CD4-positive, alpha-beta T cell treated with Interleukin-17A for 1 hour (primary cell): ENCODE data around the gene TBC1D22A.

Experiments
- DNase-seq: peaks from one replicate; pipeline ENCODE4 v3.0.0-alpha.2; 2020

The TBC1D22A gene

DNA sequence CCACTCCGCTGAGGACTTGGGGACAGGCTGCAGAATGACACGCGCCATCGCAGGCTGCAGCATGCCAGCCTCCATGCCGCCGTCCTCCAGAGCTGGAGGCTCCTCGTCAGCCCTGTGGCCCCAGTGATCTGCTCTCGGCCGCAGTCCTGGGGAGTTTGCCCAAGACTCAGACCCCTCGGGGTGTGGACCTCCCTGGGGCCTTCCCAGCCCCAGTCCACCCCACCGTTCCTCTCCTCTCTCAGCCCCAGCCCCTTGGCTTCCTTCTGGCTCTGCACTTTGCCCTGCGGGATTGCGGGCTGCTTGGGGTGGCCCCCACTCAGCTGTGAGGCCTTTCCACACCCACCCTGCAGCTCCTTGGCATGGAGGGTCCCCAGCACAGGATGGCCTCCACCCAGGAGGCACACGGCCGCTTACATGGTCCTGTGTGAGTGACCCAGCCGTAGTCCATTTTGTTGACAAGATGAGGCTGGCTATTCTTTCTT, 414.9 kb downstream of the TBC1D22A start:
- DNase-seq, result no peak

DNA sequence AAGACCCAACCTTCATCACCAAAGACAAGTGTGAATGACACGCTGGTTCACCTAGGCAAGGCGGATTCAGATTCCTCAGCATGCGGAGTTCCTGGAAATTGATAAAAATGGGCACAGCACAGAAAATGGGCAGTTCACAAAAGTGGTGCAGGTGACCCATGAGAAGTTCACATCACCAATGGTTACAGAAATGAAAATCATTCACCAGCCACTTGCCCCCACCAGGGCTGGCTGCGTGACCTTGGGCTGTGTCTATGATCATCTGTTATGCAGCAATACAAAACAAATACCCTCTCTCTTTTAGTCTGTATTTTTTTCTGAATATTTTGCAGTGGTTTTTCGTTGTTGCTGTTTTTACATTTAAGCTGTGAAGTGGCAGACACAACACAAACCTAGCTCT, 415.9 kb downstream of the TBC1D22A start:
- no peak for DNase-seq

DNA sequence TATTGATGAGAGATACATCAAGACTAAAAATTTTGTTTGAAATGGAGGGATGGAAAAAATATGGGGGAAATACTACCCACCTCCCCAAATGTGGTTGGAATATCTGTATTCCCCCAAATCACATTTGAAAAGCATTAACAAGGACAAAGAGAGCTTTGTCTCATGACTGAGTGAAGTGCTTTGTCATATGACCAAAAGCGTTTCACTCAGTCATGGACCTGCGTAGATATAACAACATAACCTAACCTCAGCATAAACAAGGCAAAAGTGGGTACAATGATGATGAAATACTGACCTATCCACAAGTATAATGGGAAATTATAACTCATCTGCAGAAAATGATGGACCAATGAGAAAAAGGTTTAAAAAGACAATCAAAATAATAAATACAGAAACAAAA, 418.3 kb downstream of the TBC1D22A start:
- no peak for DNase-seq

DNA sequence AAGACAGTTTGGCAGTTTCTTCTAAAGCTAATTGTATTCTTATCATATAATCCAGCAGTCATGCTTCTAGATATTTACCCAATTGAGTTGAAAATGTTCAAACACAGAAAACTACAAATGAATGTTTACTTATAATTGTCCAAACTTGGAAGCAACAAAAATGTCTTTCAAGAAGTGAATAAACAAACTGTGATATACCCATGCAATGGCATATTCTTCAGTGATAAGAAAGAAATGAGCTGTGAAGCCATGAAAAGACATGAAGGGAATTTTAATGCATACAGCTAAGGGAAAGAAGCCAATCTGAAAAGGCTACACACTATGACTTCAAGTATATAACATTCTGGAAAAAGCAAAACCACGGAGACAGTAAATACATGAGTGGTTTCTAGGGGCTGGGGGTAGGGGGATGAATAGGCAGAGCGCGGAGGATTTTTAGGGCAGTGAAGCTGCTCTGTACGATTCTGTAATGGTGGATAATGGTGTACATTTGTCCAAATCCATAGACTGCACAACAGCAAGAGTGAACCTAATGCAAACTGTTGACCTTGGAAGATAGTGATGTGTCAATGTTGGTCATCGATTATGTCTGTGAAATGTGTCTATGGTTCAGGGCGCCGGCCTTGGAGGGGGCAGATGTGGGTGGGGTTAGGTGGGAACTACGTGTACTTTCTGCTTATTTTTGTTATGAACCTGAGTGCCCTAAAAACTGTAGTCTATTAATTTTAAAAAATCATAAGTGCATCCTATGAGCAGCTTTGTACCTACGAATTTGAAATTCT, 424.9 kb downstream of the TBC1D22A start:
- DNase-seq, result no peak

- no peak for DNase-seq
Measured at GRCh38 chr22:47188261-47189055, 426.0 kb downstream of the TBC1D22A start.

- DNase-seq, result no peak
Measured at GRCh38 chr22:47189056-47189916, 426.8 kb downstream of the TBC1D22A start.

GRCh38 chr22:47190276-47190956, 428.0 kb downstream of the TBC1D22A start:
- DNase-seq, result no peak

- no peak for DNase-seq
Measured at GRCh38 chr22:47190957-47191670, 428.7 kb downstream of the TBC1D22A start.

GRCh38 chr22:47191671-47192650, 429.5 kb downstream of the TBC1D22A start:
- no peak for DNase-seq

DNA sequence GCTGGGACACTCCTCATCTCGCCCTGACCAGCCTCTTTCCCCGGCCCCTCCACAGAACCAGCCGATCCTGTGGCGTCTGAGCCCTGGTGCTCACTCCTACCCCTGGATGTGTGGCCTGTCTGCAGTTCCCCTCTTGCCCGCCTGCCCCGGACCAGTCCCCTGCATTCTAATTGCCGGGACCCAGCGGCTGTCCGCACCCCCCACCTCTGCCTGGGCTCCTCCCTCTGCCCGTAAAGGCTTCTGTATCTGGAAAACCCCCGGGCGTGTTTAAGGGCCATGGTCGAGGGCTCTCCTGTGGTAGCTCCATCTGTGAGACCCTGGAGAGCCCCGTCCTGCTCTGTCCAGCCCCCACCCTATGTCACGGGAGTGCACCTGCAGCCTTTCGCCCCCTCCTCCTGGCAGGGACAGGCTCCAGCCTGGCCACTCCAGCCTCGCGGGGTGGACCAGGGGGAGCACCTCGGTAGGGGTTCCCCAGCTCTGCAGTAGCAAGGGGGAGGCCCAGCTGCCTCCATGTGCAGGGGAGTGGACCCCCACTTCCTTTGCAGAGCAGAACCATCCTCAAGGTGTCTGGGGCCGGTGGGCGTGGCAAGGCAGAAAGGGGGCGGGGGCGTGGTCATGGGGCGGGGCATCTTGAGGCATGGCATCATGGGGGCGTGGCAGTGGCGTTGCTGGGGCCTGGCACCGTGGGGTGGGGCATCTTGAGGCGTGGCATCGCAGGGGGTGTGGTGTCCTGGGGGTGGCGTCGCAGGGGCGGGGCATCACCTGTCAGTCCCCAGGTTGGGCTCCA, 430.4 kb downstream of the TBC1D22A start:
- no peak for DNase-seq

GRCh38 chr22:47193606-47194329, 431.3 kb downstream of the TBC1D22A start:
- DNase-seq, result no peak

DNA sequence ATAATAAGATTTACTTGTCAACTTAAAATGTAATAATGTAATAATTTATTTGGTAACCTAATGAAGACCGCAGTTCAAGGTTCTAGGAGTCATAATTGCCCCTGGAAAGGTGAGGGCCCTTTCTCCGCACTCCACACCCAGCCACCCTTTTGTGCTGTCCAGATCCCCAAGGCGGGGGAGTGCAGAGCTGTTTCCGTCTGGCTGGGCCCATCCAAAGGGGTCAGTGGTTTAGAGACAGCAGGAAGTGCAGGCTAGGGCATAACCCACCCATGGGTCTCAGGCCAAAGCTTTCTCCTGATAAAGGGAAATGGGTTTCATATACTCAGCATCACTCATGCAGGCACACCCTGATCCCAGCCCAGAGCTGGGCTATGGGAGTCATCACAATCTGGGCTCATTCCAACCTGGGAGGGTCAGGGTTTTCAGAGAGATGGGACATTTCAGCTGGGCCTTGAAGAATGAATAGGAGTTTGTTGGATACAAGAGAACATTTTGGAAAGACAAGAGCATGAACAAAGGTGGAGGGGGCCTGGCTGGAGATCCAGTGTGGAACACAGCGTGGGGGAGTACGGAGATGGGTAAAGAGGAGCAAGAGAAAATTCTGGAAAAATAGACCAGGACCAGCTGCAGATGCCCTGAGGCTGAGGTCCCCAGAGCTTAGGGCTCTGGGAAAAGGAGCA, 432.2 kb downstream of the TBC1D22A start:
- DNase-seq, result no peak

DNA sequence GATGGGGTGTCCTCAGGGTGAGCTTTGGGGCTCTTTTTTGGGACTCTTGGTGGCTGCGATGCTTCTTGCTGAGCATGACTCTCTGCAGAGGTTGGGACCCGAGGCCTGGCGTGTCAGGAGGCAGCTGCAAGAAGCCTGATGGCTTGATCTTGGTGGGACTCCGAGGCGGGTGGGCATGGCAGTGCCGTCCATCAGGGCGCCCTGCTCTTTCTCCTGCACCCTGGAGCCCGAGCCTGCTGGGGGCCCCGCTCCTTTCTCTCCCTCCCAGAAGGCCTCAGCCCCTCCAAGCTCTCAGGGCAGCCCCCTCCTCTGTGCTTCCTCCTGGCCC, 432.7 kb downstream of the TBC1D22A start:
- DNase-seq, result no peak

DNA sequence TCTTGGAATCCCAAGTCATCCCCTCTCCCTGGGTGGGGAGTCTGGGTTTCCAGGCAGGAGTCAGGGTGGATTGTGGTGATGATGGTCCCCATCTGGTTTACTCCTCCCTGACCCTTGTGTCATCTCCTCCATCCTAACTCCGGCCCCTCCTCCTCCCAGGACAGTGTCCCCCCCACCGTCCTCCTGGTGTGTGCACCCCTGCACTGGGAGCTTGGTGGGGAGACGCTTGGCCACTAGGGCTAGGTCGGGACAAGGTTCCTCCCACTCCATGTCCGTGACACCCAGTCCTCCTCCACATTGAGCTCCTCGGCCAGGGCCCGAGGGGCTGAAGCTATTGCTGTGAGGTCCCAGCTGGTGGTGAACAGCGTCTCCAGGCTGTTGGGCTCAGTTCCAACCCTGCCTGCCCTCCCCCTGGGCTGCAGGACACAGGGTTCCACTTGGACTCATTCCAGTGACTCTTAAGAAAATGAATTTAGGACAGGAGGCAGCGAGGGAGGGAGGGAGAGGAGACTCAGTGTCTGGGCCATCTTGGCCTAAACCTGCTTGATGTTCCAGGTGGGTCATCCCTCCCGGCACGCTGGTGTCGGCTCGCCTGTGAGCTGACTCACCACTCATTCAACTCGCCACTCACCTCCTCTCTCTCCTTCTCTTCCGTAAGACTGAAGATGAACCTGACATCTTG, 433.2 kb downstream of the TBC1D22A start:
- DNase-seq, result no peak

- DNase-seq, result no peak
Measured at GRCh38 chr22:47196166-47196849, 433.9 kb downstream of the TBC1D22A start.

DNA sequence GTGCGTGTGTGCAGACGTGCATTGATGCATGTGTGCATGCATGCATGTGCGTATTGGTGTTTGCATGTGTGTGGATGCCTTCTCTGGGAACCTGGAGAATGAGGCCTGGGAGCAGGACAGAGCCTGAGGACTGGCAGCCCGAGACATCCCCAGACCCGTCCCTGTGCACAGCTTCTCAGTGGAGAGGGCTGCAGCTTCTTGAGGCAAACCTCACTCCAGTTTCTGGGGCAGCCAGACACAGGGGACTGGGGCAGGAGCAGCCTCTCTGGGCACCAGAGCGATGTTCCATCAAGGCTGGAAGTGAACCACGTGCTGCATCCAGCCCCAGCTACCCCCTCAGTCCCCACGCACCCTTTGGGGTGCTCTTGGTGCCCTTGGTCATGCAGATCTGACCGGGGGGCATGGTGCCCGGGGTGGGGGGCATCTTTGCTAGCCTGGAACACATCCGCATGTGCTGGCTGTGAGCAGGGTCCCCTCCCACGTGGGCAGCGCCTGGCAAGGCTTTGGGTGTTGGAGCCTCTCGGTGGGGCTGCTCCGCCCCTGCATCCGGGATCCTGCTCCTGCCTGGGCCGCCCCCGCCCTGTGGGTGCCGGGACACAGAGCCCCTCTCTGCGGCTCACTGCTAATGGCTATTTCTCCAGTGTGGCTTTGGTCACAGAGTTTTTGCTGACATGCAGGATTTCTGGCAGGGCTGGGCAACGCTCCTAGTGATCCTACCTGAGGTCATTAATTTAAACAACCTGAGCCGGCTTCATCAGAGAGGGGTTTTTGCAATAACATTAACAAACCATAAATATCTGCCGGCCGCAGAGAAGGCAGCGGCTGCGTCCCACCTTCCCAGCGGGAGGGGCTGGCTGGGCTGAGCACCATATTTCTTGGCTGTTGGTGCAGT, 434.7 kb downstream of the TBC1D22A start:
- DNase-seq, result no peak
